Testis (tissue), 2 donors: Measurements from ENCODE around the gene IFNK.

Source experiments
- POLR2A ChIP-seq: fragments of 450-650 bp; IDR thresholded peaks from one replicate; pipeline ENCODE4 v1.6.1; 2017; ENCODE audit warnings: antibody characterized with exemption, mild to moderate bottlenecking, moderate library complexity
- TF ChIP-seq, protein P1 (sequence below), 3 experiments: fragments of 450-650 bp in 2 of 3; fragments of 200-600 bp in 1 of 3; sonication (generic) in 1 of 3; IDR thresholded peaks; one replicate each; pipeline ENCODE4 v1.5.1; 2016 to 2019; ENCODE audit warnings: antibody characterized with exemption in 3 of 3, mild to moderate bottlenecking in 2 of 3, moderate library complexity in 1 of 3

GRCh38 chr9:27535701-27536118 lies 11.6 kb downstream of the IFNK start:
- TF ChIP-seq, protein P1, sequence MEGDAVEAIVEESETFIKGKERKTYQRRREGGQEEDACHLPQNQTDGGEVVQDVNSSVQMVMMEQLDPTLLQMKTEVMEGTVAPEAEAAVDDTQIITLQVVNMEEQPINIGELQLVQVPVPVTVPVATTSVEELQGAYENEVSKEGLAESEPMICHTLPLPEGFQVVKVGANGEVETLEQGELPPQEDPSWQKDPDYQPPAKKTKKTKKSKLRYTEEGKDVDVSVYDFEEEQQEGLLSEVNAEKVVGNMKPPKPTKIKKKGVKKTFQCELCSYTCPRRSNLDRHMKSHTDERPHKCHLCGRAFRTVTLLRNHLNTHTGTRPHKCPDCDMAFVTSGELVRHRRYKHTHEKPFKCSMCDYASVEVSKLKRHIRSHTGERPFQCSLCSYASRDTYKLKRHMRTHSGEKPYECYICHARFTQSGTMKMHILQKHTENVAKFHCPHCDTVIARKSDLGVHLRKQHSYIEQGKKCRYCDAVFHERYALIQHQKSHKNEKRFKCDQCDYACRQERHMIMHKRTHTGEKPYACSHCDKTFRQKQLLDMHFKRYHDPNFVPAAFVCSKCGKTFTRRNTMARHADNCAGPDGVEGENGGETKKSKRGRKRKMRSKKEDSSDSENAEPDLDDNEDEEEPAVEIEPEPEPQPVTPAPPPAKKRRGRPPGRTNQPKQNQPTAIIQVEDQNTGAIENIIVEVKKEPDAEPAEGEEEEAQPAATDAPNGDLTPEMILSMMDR (IDR thresholded peaks at IDR 0.05) = no peak
- no peak for TF ChIP-seq POLR2A
